ENCODE results near the gene BHLHA9.

The BHLHA9 gene

DNA sequence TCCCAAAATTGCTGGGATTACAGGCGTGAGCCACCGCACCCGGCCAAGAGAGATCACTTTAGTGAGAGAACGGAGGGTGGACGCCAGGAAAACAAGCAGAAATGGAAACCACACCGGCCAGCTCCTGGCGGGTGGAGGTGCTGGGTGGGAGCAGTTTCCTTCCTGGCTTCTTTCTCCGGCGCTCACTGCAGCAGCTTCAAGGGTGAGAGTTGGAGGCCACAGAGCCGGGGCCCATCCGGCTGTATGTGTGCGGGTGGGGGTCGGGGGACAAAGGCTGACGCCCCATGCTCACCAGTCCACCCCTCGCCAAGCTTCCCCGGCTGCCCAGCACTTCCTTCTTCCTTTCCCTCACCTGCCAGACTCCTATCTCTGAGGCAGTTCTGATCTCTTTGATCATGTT, 13.5 kb upstream of the BHLHA9 start:
- no peak for DNase-seq

DNA sequence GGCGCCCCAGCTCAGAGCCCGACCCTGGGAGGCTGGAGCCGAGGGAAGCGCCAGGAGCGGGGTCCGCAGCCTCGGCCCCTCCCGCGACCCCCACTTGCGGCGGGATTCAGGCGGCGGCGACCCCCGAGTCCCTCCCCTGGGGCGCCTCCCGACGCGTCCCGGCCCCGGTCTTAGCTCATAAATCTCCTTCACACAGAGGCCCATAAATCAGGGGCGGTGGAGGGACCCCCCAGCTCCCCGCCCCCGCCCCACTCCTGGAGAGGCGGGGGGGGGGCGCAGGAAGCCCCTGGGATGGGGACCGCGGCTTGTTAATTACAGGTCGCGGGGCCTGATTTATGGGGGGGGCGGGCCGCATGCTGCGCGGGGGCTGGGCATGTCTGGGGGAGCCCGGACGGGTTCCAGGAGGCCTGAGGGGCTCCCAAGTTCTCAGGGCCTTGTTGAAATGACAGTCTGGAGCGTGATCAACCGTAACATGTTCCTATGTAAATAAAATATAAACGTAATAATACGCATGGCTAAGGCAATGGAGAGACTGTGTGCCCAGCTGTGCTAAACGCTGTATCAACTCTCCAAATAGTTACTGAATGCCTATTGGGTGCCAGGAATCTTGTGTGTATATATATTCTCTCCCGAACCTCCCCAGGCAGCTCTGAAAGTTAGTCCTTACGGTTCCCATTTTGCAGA, 10.0 kb upstream of the BHLHA9 start:
- no peak for DNase-seq

DNA sequence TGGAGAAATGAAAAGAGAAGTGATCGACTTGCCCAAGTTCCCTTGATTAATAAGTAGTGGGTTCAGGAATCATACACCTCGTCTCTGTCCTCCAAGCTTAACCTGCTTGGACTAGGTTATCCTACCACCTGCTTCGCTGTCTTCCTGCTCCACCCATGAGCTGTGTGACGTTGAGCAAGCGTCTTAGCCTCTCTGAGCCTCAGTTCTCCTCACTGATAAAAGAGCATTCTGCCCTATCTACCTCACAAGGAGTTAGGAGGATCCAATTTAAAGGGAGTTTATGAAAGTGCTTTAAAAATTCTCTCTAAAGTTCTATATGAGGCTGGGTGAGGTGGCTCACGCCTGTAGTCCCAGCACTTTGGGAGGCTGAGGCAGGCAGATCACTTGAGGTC, 9.5 kb upstream of the BHLHA9 start:
- DNase-seq: no peak

DNA sequence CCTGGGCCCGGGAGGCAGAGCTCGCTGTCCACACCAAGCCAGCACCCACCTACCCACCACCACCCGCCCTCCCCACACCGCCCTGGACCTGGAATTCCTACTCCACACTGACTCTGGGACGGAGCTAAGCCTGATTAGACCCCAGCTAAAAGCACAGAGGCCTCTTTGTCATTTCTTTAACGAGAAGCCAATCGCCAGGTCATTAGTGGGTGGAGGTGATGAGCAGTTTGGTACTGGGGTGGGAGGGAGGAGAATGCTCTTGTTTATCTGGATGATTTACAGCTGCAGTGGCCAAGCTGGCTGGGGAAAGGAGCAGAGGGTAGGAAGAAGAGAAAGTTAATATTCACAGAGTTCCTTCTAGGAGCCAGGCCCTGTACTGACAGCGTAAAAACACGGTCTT, 6.0 kb upstream of the BHLHA9 start:
- DNase-seq: no peak

DNA sequence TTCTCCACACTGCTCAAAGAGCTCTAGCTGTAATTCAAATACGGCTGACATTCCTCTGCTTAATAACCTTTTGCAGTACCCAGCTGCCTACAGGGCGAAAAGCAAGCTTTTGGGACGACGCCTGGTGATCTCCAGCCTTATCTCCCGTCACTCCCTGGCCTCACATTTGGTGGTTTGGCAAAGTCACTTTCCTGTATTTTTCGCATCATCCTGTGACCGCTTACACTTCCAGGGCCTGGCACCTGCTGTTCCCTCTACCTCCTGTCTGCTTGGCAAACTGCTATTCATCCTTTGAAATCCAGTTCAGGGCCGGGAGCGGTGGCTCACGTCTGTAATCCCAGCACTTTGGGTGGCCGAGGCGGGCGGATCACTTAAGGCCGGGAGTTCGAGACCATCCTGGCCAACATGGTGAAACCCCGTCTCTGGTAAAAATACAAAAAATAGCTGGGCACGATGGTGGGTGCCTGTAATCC, 2.7 kb upstream of the BHLHA9 start:
- no peak for DNase-seq

DNA sequence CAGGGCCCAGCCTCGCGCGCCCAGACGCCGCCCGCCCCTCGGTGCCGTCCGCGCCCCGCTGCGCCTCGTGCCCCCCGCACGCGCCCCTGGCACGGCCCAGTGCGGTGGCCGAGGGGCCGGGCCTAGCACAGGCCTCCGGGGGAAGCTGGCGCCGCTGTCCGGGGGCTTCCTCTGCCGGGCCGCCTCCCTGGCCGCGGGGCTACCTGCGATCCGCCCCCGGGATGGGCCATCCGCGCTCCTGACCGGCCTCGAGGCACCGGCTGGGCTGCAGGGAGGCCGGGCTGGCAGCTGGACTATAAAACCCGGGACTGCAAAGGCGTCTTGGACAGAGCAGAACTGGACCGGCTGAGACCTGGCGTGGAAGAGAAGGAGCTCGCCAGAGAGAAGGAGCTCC, 783 bp downstream of the BHLHA9 start:
- no peak for DNase-seq

DNA sequence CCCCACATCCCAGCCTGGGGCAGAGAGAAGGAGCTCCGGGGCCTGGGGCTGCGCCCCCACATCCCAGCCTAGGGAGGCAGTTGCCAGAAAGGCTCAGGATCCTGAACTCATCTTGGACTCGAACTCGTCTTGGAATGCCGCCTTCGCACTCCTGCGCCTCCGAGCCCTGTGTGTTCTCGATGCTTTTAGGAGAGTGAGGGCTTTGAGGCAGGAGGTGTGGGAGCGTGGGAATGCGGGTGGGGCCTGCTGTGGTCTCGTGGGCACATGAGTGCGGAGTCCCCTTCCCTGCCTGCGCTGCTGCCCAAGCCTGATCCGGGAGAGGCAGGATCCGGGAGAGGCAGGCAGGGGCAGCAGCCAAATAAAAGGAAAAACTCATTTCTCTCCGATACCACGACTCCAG, 1.2 kb downstream of the BHLHA9 start:
- DNase-seq: no peak

DNA sequence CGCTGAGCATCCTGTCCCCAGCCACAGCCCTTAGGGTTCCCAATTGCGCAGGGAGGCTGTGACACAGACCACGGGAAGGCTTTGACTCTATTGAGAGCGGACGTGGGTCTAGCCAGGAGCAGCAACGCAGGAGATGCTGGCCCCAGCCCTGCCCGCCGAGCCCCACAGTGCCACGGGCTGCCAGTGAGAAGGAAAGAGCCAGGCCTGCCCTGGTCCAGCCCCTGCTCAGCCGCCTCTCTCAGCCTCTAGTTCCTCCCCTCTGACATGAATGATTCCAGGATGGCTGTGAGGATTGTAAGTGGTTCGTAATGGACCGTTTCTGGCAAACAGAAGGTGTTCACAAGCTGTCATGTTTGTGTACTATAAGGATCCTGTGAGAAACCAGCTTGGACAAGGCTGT, 2.5 kb downstream of the BHLHA9 start:
- DNase-seq: no peak

DNA sequence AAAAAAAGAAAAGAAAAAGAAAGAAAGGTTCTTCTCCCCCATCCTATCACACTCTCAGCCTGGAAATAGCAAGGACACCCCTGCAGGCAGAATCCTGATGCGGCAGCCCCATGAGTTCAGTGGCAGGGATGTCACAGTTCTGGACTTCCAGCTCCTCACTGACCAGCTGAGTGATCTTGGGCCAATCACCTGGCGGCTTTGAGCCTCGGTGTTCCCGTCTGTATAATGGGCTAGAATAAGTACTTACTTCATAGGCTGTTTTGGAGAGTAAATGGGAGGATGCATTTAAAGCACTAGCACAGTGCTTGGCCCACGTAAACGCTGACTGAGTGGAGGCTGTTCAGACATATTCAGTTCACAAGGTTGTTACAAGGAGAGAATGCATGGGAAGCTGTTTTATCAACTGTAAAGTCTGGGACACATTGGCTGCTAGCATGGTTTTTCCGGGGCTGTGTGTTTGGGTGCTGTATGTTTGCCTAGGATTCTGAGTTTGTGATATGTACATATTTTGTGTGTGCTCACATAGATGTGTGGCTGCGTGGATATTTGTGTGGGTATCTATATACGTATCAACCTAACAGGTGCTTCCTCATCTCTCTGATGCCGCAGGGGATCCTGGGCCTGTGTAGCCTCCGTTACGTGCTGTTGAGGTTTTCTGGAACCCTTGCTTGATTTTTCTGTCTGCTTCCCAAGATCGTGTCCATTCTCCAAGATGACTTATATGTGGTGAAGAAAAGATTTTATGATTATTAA, 3.4 kb downstream of the BHLHA9 start:
- no peak for DNase-seq

DNA sequence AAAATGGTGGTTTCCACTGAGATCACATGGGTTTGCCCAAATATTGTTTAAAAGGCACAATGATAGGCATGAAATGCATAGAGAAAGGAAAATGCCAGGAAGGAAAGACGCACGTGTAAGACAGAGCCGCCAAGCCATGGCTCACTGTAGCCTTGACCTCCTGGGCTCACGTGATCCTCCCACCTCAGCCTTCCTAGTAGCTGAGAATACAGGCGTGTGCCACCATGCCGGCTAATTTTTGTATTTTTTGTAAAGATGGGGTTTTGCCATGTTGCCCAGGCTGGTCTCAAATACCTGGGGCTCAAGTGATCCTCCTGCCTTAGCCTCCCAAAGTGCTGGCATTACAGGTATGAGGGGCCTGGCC, 4.0 kb downstream of the BHLHA9 start:
- DNase-seq: no peak

DNA sequence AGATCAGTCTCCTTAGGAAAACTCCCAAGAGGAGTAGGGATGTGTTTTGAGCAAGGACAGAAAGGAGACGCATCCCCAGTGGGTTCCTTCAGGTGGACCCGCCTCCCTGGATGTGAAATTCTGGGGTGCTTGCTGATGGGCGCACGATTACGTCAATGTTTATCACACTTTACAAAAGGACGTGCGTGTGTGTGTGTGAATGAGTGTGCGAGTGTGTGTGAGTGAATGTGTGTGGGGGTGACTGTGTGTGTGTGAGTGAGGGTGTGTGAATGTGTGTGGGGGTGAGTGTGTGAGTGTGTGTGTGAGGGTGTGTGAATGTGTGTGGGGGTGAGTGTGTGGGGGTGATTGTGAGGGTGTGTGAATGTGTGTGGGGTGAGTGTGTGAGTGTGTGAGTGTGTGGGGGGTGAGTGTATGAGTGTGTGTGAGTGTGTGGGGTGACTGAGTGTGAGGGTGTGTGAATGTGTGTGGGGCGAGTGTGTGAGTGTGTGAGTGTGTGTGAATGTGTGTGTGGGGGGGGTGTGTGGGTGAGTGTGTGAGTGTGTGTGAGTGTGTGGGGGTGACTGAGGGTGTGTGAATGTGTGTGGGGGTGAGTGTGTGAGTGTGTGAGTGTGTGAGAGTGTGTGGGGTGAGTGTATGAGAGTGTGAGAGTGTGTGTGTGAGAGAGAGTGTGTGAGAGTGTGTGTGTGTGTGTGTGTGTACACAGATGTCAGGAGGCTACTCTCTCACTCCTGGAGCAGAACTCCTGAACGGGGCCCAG, 5.1 kb downstream of the BHLHA9 start:
- DNase-seq: no peak

DNA sequence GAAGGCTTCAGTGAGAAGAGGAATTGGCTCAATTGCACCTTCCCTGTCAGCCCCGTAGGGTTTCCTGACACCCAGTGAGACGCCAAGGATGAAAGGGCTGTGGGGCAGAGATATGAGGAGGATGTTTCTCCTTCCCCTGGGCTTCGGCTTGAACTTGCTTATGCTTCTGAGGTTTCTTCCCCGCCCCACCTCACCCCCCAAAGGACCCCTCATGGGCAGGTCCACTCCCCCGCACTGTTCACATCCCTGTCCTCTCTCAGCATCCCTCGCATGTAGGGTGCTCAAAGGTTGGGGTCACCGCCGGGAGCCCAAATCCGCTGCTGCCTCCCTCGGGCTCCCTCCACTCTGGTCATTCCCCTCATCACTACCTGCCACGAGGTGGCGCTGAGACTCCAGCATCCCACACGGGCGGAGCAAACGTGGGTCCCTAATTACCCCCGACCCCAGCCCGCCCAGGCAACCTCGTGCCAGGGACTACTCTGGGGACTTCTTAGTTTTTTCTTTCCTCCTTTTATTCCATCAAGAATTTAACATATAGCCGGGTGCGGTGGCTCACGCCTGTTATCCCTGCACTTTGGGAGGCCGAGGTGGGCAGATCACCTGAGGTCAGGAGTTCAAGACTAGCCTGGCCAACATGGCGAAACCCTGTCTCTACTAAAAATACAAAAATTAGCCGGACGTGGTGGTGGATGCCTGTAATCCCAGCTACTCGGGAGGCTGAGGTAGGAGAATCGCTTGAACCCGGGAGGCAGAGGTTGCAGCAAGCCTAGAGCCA, 5.9 kb downstream of the BHLHA9 start:
- peak; percentile 60 for DNase-seq

DNA sequence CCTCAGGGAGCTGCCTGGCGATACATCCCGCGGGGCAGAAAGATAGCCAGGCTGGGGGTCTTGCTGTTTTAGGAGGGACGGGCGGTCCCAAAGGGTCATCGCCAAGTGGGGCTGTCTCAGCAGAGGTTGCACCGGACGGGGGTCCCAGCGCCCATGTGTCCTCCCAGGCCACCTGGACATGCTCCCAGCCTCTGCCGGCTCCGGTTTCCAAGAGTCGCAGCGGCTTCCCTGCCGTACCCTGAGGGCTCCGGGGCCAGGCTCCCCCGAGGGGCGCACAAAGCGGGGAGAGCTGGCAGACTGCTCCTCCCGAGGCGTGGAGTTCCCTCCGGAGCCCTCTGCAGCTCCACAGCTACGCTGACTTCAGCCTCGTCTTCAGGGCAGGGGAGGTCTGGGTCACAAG, 10.4 kb downstream of the BHLHA9 start:
- no peak for DNase-seq

DNA sequence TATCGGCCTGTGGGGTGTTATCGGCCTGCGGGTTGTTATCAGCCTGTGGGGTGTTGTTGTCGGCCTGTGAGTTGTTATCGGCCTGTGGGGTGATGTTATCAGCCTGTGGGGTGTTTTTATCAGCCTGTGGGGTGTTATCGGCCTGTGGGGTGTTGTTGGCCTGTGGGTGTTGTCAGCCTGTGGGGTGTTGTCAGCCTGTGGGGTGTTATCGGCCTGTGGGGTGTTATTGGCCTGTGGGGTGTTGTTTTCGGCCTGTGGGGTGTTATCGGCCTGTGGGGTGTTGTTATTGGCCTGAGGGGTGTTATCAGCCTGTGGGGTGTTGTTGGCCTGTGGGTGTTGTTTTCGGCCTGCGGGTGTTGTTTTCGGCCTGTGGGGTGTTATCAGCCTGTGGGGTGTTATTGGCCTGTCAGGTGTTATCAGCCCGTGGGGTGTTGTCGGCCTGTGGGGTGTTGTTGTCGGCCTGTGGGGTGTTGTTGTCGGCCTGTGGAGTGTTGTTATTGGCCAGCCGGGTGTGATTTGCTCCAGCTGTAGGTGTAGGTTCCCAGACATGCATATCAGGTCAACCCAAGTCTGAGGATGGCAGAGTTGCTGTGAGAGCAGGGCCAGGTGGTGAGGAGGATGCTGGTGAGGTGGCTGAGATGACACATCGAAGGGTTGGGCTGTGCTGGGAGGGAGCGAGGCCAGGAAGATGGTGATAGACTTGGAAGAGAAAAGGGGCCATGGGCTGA, 16.3 kb downstream of the BHLHA9 start:
- DNase-seq: no peak

DNA sequence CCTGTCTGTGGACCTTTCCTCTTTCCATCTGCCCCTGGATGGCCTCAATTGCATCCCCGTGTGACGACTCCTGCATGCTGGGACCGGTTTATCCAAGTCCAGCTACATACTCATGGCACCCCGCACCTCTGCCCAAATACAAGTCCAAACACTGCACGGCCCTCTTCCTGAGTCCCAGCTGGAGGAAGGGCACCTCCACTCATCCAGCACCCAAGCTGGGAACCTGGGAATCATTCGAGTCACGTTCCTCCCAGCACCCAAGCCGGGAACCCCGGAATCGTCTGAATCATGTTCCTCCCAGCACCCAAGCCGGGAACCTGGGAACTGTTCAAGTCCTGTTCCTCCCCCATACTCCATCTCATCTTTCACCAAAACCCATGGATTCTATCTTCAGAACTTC, 19.5 kb downstream of the BHLHA9 start:
- DNase-seq: no peak

DNA sequence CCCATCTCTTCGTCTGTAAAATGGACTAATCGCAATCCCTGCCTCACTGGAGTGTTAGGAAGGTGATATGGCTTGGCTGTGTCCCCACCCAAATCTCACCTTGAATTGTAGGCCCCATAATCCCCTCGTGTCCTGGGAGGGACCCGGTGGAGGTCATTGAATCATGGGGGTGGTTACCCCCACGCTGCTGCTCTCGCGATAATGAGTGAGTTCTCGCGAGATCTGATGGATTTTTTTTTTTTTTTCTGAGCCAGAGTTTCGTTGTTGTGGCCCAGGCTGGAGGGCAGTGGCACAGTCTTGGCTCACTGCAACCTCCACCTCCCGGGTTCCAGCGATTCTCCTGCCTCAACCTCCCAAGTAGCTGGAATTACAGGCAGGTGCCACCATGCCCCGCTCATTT, 20.4 kb downstream of the BHLHA9 start:
- no peak for DNase-seq

DNA sequence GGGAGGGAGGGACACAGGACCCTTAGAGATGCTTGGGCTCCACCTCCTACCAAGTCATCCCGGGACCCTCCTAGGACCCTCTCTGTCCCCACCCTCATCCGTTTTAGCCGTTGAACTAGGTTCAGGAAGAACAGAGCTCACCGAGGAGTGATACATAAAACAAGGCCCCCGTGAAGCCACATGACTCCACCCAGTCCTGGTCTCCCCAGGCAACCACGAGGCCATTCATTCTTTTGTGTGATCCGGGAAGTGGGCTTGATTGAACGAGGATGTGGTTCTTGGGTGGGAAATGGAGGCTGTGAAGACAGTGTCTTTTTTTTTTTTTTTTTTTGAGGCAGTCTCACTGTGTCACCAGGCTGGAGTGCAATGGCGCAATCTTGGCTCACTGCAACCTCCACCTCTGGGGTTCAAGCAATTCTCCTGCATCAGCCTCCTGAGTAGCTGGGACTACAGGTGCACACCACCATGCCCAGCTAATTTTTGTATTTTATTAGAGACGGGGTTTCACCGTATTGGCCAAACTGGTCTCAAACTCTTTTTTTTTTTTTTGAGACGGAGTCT, 24.0 kb downstream of the BHLHA9 start:
- DNase-seq: peak; percentile 82

DNA sequence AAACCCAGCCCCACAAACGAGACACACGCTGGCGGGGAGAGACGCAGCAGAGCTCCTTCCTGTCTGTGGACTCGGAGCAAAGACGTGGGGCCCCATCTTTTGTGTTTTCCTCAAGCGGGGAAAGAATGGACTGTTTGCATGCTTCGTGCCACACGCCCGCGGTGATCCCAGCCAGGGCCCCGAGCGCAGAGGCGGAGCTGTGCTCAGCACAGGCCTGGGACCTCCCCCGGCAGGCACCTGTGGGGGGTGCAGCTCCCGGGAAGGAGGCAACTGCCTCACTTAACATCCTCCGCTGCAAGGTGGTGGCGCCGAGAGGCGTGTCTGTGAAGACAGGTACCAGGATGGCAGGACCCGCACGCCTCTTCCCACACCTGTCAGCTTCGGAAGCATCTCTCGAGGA, 28.4 kb downstream of the BHLHA9 start:
- DNase-seq: no peak

DNA sequence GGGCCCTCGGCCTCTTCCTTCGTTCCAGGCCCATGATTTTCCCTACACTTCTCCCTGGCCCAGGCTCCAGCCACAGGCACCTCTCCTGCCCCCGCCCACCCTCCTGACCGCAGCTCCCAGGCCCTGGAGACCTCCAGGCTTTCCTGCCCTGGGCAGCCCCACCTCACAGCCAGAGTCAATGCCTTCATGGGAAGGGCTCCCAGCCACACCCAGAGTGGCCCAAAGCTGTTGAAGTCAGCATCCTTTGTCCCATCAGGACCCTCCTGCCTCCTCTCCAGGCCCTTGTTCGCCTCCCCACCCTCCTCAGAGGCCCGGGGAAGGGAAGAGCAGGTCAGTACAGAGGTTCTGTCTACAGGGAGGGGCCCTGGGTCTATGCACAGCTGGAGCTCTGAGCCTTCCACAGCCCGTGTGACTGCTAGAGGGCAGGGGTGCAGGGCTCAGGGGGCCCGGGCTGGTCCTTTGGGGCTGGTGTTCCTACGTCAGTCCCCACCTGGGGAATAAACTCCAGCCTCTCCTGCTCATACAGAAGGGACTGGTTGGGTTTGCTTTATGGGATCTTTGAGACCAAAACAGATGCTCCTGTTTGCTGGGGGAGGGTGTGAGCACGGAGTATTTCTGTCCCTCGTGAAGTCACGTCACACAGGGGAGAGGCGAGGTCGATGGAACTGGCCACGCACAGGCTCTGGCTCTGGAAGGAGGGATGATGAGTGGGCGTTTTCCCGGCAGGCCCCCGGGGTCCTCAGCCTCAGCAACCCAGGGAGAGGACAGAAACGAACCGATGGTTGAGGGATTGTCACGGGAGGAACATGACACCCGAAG, 29.5 kb downstream of the BHLHA9 start:
- DNase-seq: no peak

DNA sequence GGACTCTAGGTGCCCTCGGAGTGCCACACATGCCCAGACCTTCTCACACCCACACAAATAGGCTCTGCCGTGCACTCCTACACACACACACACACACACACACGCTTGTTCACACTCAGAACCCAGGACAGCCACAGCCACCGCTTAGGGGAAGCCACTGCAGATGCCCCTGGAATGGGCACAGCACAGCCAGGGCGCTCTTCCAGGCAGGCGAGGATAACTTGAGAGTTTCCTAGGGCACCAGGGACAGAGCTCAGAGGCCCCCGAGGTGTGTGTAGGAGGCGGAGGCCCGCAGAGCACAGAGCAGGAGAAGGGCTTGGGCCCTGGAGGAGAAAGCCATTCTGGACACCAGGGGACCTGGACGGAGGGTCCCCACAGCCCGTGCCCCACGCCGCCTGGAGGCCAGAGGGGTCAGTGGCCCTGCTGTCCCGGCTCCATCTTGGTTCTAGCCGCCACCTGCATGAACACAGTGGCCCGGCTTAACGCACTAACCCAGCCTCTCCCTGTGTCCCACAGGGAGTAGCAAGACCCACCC, 30.2 kb downstream of the BHLHA9 start:
- no peak for DNase-seq

DNA sequence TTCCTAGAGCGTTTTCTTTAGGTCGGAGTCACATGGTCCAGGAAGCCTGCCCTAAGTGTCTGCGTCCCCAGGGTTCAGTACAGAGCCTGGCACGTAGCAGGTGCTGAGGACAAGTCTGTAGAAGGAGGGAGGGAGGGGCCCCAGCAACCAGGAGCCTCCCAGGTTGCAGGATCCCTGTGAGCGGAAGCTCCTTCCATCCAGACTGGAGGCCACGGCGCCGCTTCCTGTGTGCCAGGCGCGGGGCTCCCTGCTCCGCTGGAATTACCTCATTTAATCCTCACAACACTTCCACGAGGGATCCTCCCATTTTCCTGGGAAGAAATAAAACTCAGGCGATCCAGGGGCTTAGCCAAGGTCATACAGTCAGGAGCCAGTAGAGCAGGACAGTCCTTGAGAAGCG, 31.3 kb downstream of the BHLHA9 start:
- DNase-seq: no peak

Data from activated CD4-positive, alpha-beta T cell treated with anti-CD3 and anti-CD28 coated beads, Interleukin-2, amount 50 U/mL, for 16 hours (primary cell).